Purkinje cell (primary cell): ENCODE data around the gene ZNF501. TPM values are rescaled to one million over a fixed set of nuclear protein-coding genes. Genes with fewer than 3 reads are reported as not detected.

Experiments
- polyA plus RNA-seq: library from polyadenylated mRNA; unstranded; fragments of >200 nt; fragmentation: Nextera tagmentation; gene quantifications from 2 replicates; pipeline ENCODE4 v1.2.1, GENCODE V29; 2014

ZNF501 gene
- polyA plus RNA-seq = 0.20 and 2.7 TPM in 2 replicates

GRCh38 chr3:44729384-44729910 is at the start of gene ZNF501:
Gene ZNF501 (plus strand): TSS chr3:44729635. CDS start chr3:44734422, 4,787 bp downstream.

GRCh38 chr3:44712455-44713075 is 16.9 kb upstream of the ZNF501 start, which contains the start of gene ZNF502:
Gene ZNF502 (plus strand): TSS chr3:44712660. CDS start chr3:44720262, 7,602 bp downstream.

GRCh38 chr3:44761424-44762169 is 32.2 kb downstream of the ZNF501 start, which contains the start of the genes KIAA1143 and KIF15:
Gene KIAA1143 (minus strand): TSS chr3:44761619. CDS start chr3:44761602, 17 bp downstream.
Gene KIF15 (plus strand): TSS chr3:44761794. CDS start chr3:44761866, 72 bp downstream.

Other genes with a start within 250 kb of the ZNF501 start
- 2.2 and 2.7 TPM in 2 replicates for gene ZKSCAN7, start 174.4 kb upstream of the ZNF501 start, polyA plus RNA-seq
- 2.2 and 2.9 TPM in 2 replicates for gene ZNF660, start 144.7 kb upstream of the ZNF501 start, polyA plus RNA-seq
- 8.0 and 11.2 TPM in 2 replicates for gene ZNF197, start 104.6 kb upstream of the ZNF501 start, polyA plus RNA-seq
- 3.8 and 6.0 TPM in 2 replicates for gene ZNF35, start 80.9 kb upstream of the ZNF501 start, polyA plus RNA-seq
- gene ZNF502, start 17.0 kb upstream of the ZNF501 start, polyA plus RNA-seq = 2.6 and 4.6 TPM in 2 replicates
- 41.8 and 49.7 TPM in 2 replicates for gene KIAA1143, start 32.0 kb downstream of the ZNF501 start, polyA plus RNA-seq
- 0.28 and 1.9 TPM in 2 replicates for gene KIF15, start 32.2 kb downstream of the ZNF501 start, polyA plus RNA-seq
- 17.5 and 20.8 TPM in 2 replicates for gene TMEM42, start 132.3 kb downstream of the ZNF501 start, polyA plus RNA-seq
- not detected in 2 replicates for gene TGM4, start 145.0 kb downstream of the ZNF501 start, polyA plus RNA-seq
- gene ZDHHC3, start 246.5 kb downstream of the ZNF501 start, polyA plus RNA-seq = 22.7 and 23.4 TPM in 2 replicates
- gene EXOSC7, start 246.6 kb downstream of the ZNF501 start, polyA plus RNA-seq = 66.6 and 67.2 TPM in 2 replicates